Pancreas (tissue), 10 donors: ENCODE data around the gene ATG7. TPM values are rescaled to one million over a fixed set of nuclear protein-coding genes. Genes with fewer than 3 reads are reported as not detected.

Experiments
- ATAC-seq, 4 donors: fragments of 200-7000 bp; cut with Tn5 transposase; one replicate each; pipeline versions ENCODE4 v1.8.0 to v1.9.1; 2020; ENCODE audit warnings: mild to moderate bottlenecking in 4 of 4, moderate library complexity in 4 of 4
- DNase-seq, 6 donors: peaks; one replicate each; pipeline ENCODE4 v3.0.0-alpha.2; 2020
- FAIRE-seq: peaks from 2 replicates; lab custom pipeline; 2012; peaks lifted over from hg19 to GRCh38; lab: Jason Lieb, UNC
- H3K27ac ChIP-seq, 4 donors: fragments of 200-600 bp; sonication (generic); 1 replicate in 3 of 4; 2 replicates in 1 of 4; pipeline versions ENCODE4 v1.5.0 to v1.8.0; 2020
- H3K27me3 ChIP-seq, 4 donors: fragments of 200-600 bp; one replicate each; pipeline ENCODE4 v1.8.0; 2021
- H3K36me3 ChIP-seq, 3 donors: fragments of 200-600 bp; sonication (generic) in 1 of 3; one replicate each; pipeline versions ENCODE4 v1.5.0 to v1.8.0; 2020 to 2021
- H3K4me1 ChIP-seq, 3 donors: fragments of 200-600 bp; one replicate each; pipeline ENCODE4 v1.8.0; 2021
- H3K4me3 ChIP-seq, 4 donors: fragments of 200-600 bp; sonication (generic) in 2 of 4; one replicate each; pipeline versions ENCODE4 v1.5.0 to v1.8.0; 2020 to 2021
- H3K9me3 ChIP-seq, 4 donors: fragments of 200-600 bp; one replicate each; pipeline ENCODE4 v1.8.0; 2021
- CTCF ChIP-seq, 4 donors: fragments of 200-600 bp; sonication (generic) in 3 of 4; IDR thresholded peaks; one replicate each; pipeline versions ENCODE4 v1.5.0 to v1.8.0; 2021; ENCODE audit warnings: antibody characterized with exemption in 4 of 4
- WGBS, 2 donors: extraction: QIAGEN DNeasy Blood & Tissue Kit; methylation state at CpG; one replicate each; pipeline ENCODE4 v1.1.7; 2013; 5-methylcytosine and 5-hydroxymethylcytosine counted together
- intact Hi-C, 3 donors: fragments of 100-400 bp; cut with DNase I; formaldehyde crosslinking; loops; one replicate each; pipeline versions ENCODE4 v1.11.1 to v1.14.2; 2022
- polyA plus RNA-seq, 2 donors: library from polyadenylated mRNA; stranded (reverse); fragments of 200-250 nt; gene quantifications; one replicate each; pipeline ENCODE4 v1.2.3, GENCODE V29; 2013
- total RNA-seq, 6 donors: library from RNA; stranded (reverse); fragmentation: NEBNext Ultra II Directional in 4 of 6; extraction: Animal tissue kit (Norgen Biotek cat#: 25700) in 4 of 6; gene quantifications; one replicate each; pipeline versions ENCODE4 v1.2.1 to v1.2.4, GENCODE V29; 2021 to 2023
- donor health status: healthy with polysubstance abuse.
- donor health status: DM: no; HTN: no; CAD: no; lungs with moderate emphysema.
- donor health status: DM: no; HTN: no; CAD: no.
- donor health status: control.
- donor health status: control.
- donor health status: Bipolar disorder and iron deficiency.
- donor health status: DM: yes; HTN: yes; CAD: no.
- donor health status: DM: no; HTN: no; CAD: no.
- donor health status: DM: no; HTN: no; CAD: no.
- donor health status: DM: yes; HTN: yes; CAD: no.

ATG7 gene
- total and polyA plus RNA-seq, 8 donors, result 5.1 to 28.0 (median 15.7) TPM

GRCh38 chr3:11363715-11364114 is 91.5 kb downstream of the ATG7 start:
- Histone ChIP-seq H3K4me3 (no peak overlapping the region), H3K36me3 (peaks cover 0 to 23% (median 0%) of the 10 kb centered on the region in 3 donors), H3K9me3 (no peaks in the 10 kb centered on the region), H3K4me1 (peaks cover 0 to 6% (median 0%) of the 10 kb centered on the region in 3 donors), H3K27me3 (no peaks in the 10 kb centered on the region), H3K27ac (peak overlapping the region in 1 of 4 donors; percentile 17)
- peak in 1 of 4 donors; percentile 28 for ATAC-seq
- FAIRE-seq, result no peak
- DNase-seq, result no peak
- WGBS, 2 donors, result 52% methylated on average over 2 of the region's 2 CpGs
- intact Hi-C loops, result no loop called here
- TF ChIP-seq CTCF (IDR thresholded peaks at IDR 0.05), result no peak

GRCh38 chr3:11364181-11364580 is 92.0 kb downstream of the ATG7 start:
- Histone ChIP-seq H3K4me1 (peaks cover 0 to 6% (median 0%) of the 10 kb centered on the region in 3 donors), H3K36me3 (peaks cover 0 to 23% (median 0%) of the 10 kb centered on the region in 3 donors), H3K27ac (peak overlapping the region in 1 of 4 donors; percentile 17), H3K27me3 (no peaks in the 10 kb centered on the region), H3K4me3 (no peak overlapping the region), H3K9me3 (no peaks in the 10 kb centered on the region)
- FAIRE-seq (no peak), DNase-seq (no peak), ATAC-seq (no peak)
- no peak for TF ChIP-seq CTCF (IDR thresholded peaks at IDR 0.05)
- WGBS, 2 donors, result 59 to 63% methylated on average over 2 of the region's 2 CpGs
- intact Hi-C loops, result no loop called here

- ATAC-seq, result peak in 3 of 4 donors; percentile 71 to 81 (median 72)
- H3K9me3 ChIP-seq, result no peaks in the 10 kb centered on the region
- DNase-seq, result no peak
- FAIRE-seq, result no peak
- H3K27ac ChIP-seq, result peak overlapping the region in 2 of 4 donors; percentile 60 to 62
- 17 to 20% methylated on average over 2 of the region's 2 CpGs for WGBS, 2 donors
- intact Hi-C loops, result no loop called here
- peaks cover 0 to 6% (median 0%) of the 10 kb centered on the region in 3 donors for H3K4me1 ChIP-seq
- no peak for TF ChIP-seq CTCF (IDR thresholded peaks at IDR 0.05)
- H3K27me3 ChIP-seq, result no peaks in the 10 kb centered on the region
- H3K36me3 ChIP-seq, result peaks cover 0 to 4% (median 0%) of the 10 kb centered on the region in 3 donors
- no peak overlapping the region for H3K4me3 ChIP-seq
These were observed 95.0 kb downstream of the ATG7 start for GRCh38 chr3:11367143-11367693.

GRCh38 chr3:11370191-11370590 is 98.0 kb downstream of the ATG7 start:
- peaks cover 0 to 6% (median 0%) of the 10 kb centered on the region in 3 donors for H3K4me1 ChIP-seq
- no peak for FAIRE-seq
- ATAC-seq, result no peak
- intact Hi-C loops, result loop anchor here in 1 of 3 donors (10.0 kb wide), 1 partner anchor 435 kb away; no protein-coding TSS in a partner anchor
- H3K27me3 ChIP-seq, result no peaks in the 10 kb centered on the region
- no peak overlapping the region for H3K27ac ChIP-seq
- no peak for DNase-seq
- no peaks in the 10 kb centered on the region for H3K9me3 ChIP-seq
- H3K36me3 ChIP-seq, result no peaks in the 10 kb centered on the region
- no peak for TF ChIP-seq CTCF (IDR thresholded peaks at IDR 0.05)
- 67 to 82% methylated on average over 3 of the region's 3 CpGs for WGBS, 2 donors
- no peak overlapping the region for H3K4me3 ChIP-seq

GRCh38 chr3:11370966-11371365 is 98.8 kb downstream of the ATG7 start:
- Histone ChIP-seq H3K4me1 (peaks cover 0 to 6% (median 0%) of the 10 kb centered on the region in 3 donors), H3K36me3 (no peaks in the 10 kb centered on the region), H3K27me3 (no peaks in the 10 kb centered on the region), H3K27ac (no peak overlapping the region), H3K9me3 (no peaks in the 10 kb centered on the region), H3K4me3 (no peak overlapping the region)
- WGBS, 2 donors, result 87 to 95% methylated on average over 4 of the region's 4 CpGs
- intact Hi-C loops, result loop anchor here in 1 of 3 donors (10.0 kb wide), 1 partner anchor 434 kb away; no protein-coding TSS in a partner anchor
- ATAC-seq (no peak), FAIRE-seq (no peak), DNase-seq (no peak)
- no peak for TF ChIP-seq CTCF (IDR thresholded peaks at IDR 0.05)
